PC-9 (cell line): ENCODE data around the gene CEP112. TPM values are rescaled to one million over a fixed set of nuclear protein-coding genes. Genes with fewer than 3 reads are reported as not detected.
"Not testable (repeated sequence)": the region's sequence is repeated elsewhere in the genome, so short reads cannot be mapped to it uniquely, and the experiment has no call there.

Experiments used
- BruUV-seq: library from RNA; stranded (reverse); fragments of 400-500 nt; replicated peaks from 2 replicates; lab custom pipeline; 2021; lab: Mats Ljungman, UMichigan
- CTCF ChIA-PET: fragments of 300-600 bp; sonication (Branson Sonifier 250); formaldehyde crosslinking; loops from one replicate; lab custom pipeline; 2022; ENCODE audit warnings: antibody characterized with exemption; lab: Charles Lee
- POLR2A ChIA-PET: fragments of 300-600 bp; sonication (Branson Sonifier 250); formaldehyde crosslinking; loops from one replicate; lab custom pipeline; 2022; ENCODE audit warnings: antibody characterized with exemption; ENCODE audit not compliant: unreplicated experiment; lab: Charles Lee
- DNase-seq, 2 experiments: peaks; one replicate each; pipeline versions ENCODE4 v3.0.0 to v3.0.0-alpha.2; 2015 to 2022; ENCODE audit warnings: mixed read lengths in 1 of 2
- H2AFZ ChIP-seq: fragments of 200-600 bp; sonication (generic); 2 replicates; pipeline ENCODE4 v1.8.1; 2017; ENCODE audit warnings: antibody characterized with exemption
- H3F3A ChIP-seq: fragments of 200-600 bp; sonication (generic); 2 replicates; pipeline ENCODE4 v1.8.1; 2017; ENCODE audit warnings: antibody characterized with exemption, mild to moderate bottlenecking, low read depth; ENCODE audit not compliant: insufficient read depth
- H3K27ac ChIP-seq: fragments of 200-600 bp; sonication (generic); 2 replicates; pipeline ENCODE4 v1.6.1; 2016; ENCODE audit warnings: mixed run types
- H3K27me3 ChIP-seq: fragments of 200-600 bp; sonication (generic); 2 replicates; pipeline ENCODE4 v1.6.1; 2016; ENCODE audit warnings: low read depth, mixed run types; ENCODE audit not compliant: insufficient read depth
- H3K36me3 ChIP-seq: fragments of 200-600 bp; sonication (generic); 2 replicates; pipeline ENCODE4 v1.6.1; 2016; ENCODE audit warnings: low read depth, mixed run types
- H3K4me1 ChIP-seq: fragments of 200-600 bp; sonication (generic); replicated peaks from 2 replicates; pipeline ENCODE4 v1.6.1; 2016; ENCODE audit warnings: mixed run types; ENCODE audit not compliant: insufficient read depth
- H3K4me2 ChIP-seq: fragments of 200-600 bp; sonication (generic); 2 replicates; pipeline ENCODE4 v1.6.1; 2017; ENCODE audit warnings: mixed run types
- H3K4me3 ChIP-seq: fragments of 200-600 bp; sonication (generic); 2 replicates; pipeline ENCODE4 v1.6.1; 2016; ENCODE audit warnings: mixed run types
- H3K79me2 ChIP-seq: fragments of 200-600 bp; sonication (generic); 2 replicates; pipeline ENCODE4 v1.6.1; 2017; ENCODE audit warnings: low read depth, mixed run types
- H3K9me2 ChIP-seq: fragments of 200-600 bp; sonication (generic); 2 replicates; pipeline ENCODE4 v1.8.1; 2017; ENCODE audit warnings: mild to moderate bottlenecking; ENCODE audit not compliant: insufficient read depth
- H3K9me3 ChIP-seq: fragments of 200-600 bp; sonication (generic); 2 replicates; pipeline ENCODE4 v1.8.1; 2016; ENCODE audit warnings: low read depth; ENCODE audit not compliant: insufficient read depth
- H4K20me1 ChIP-seq: fragments of 200-600 bp; sonication (generic); 2 replicates; pipeline ENCODE4 v1.8.1; 2017; ENCODE audit not compliant: insufficient read depth
- EZH2 ChIP-seq: fragments of 200-600 bp; sonication (generic); IDR thresholded peaks from 2 replicates; pipeline ENCODE4 v1.8.0; 2017; ENCODE audit warnings: antibody characterized with exemption, low read depth
- intact Hi-C: fragments of 100-400 bp; cut with micrococcal nuclease; formaldehyde crosslinking; loops from one replicate; pipeline ENCODE4 v1.10.0; 2022; ENCODE audit not compliant: unreplicated experiment
- total RNA-seq: library from RNA; stranded (reverse); gene quantifications from 2 replicates; pipeline ENCODE4 v1.2.3, GENCODE V29; 2021
- TF ChIP-seq, protein P1 (sequence below): fragments of 200-600 bp; sonication (generic); conservative IDR thresholded peaks from 2 replicates; pipeline ENCODE4 v1.6.1; 2017; ENCODE audit warnings: mixed run types, antibody characterized with exemption, mild to moderate bottlenecking, moderate library complexity

The CEP112 gene
- total RNA-seq, 1 experiment from 2014 or later: 4.3 TPM

DNA sequence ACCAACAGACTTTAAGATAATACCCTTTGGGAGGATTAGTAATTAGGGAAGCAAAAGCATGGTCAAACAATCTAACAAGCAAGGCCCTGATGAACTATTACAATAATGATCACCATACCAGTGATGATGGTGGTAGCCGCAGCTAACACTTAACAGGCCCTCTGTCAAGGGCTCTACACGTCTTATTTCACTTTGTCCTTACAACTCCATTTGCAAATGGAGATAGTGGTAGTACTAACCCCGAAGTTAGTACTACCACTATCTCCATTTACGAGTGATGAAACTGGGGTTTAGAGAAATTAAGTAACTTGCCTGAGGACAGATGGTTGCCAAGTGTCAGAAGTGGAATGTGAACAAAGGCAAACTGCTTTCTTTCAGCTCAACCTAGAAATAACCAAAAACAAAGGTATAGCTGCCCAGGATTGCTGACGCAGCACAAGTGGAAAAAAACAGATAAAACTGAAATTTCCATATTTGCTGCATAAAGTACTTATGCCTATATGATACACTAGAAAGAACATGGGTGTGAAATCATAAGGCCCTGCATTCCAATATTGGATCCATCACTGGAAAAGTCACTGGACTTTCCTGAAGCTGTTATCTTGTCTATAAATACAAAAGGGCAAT, 24.6 kb downstream of the CEP112 start:
- no peak for DNase-seq
- Histone ChIP-seq H3K9me3 (no peaks in the 10 kb centered on the region), H3K36me3 (no peaks in the 10 kb centered on the region), H3K79me2 (no peaks in the 10 kb centered on the region), H2AFZ (no peak overlapping the region), H3K27ac (no peak overlapping the region), H3K27me3 (no peaks in the 10 kb centered on the region), H3F3A (no peaks in the 10 kb centered on the region), H3K4me1 (no peaks in the 10 kb centered on the region), H4K20me1 (no peaks in the 10 kb centered on the region), H3K4me2 (no peak overlapping the region), H3K4me3 (no peak overlapping the region), H3K9me2 (no peaks in the 10 kb centered on the region)
- POLR2A ChIA-PET: no interaction called here
- CTCF ChIA-PET: no interaction called here
- intact Hi-C loops: loop anchor here (5.0 kb wide), 1 partner anchor 890 kb away; no protein-coding TSS in a partner anchor
- TF ChIP-seq EZH2: no peak
- TF ChIP-seq, protein P1, sequence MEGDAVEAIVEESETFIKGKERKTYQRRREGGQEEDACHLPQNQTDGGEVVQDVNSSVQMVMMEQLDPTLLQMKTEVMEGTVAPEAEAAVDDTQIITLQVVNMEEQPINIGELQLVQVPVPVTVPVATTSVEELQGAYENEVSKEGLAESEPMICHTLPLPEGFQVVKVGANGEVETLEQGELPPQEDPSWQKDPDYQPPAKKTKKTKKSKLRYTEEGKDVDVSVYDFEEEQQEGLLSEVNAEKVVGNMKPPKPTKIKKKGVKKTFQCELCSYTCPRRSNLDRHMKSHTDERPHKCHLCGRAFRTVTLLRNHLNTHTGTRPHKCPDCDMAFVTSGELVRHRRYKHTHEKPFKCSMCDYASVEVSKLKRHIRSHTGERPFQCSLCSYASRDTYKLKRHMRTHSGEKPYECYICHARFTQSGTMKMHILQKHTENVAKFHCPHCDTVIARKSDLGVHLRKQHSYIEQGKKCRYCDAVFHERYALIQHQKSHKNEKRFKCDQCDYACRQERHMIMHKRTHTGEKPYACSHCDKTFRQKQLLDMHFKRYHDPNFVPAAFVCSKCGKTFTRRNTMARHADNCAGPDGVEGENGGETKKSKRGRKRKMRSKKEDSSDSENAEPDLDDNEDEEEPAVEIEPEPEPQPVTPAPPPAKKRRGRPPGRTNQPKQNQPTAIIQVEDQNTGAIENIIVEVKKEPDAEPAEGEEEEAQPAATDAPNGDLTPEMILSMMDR: no peak
- no TSS peak for BruUV-seq

DNA sequence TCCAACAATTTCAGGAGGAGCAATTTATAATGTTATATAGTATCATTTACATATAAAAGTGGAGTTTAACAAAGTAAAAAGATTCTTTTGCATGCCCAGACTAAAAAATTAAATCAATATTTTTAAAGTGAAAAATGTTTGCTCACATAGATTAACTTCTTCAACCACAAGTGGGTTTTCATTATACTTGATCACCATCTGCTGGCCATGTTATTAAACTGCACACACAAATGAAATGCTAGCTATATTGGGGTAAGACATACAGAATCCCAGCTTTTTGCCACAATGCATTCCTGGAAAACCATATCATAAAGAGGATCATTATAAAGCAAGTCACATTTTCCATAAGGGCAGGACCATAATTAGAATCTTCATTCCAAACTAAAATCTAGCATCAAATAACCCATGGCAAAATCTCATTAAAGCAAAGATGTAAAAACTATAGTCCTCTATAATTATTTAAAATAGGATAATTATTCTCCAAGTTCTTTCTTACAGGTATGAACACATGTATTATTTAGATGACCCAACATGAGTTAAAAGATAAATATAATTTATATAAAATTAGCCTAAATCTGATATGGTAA, 26.3 kb downstream of the CEP112 start:
- Histone ChIP-seq H3K9me2 (no peaks in the 10 kb centered on the region), H3F3A (no peaks in the 10 kb centered on the region), H3K27me3 (no peaks in the 10 kb centered on the region), H3K4me2 (no peak overlapping the region), H3K79me2 (no peaks in the 10 kb centered on the region), H3K4me1 (no peaks in the 10 kb centered on the region), H3K27ac (no peak overlapping the region), H2AFZ (no peak overlapping the region), H3K4me3 (no peak overlapping the region), H3K9me3 (no peaks in the 10 kb centered on the region), H4K20me1 (no peaks in the 10 kb centered on the region), H3K36me3 (no peaks in the 10 kb centered on the region)
- CTCF ChIA-PET: interaction anchor here (0.7 to 1.9 kb wide), 5 partner anchors 155 to 933 kb away, joined by 3 to 11 read pairs (median 4); no protein-coding TSS in a partner anchor
- BruUV-seq: no TSS peak
- intact Hi-C loops: loop anchor here (1.0 to 5.0 kb wide), 3 partner anchors 871 to 934 kb away; no protein-coding TSS in a partner anchor
- peak in 1 of 2 experiments; percentile 9 for DNase-seq
- POLR2A ChIA-PET: interaction anchor here (0.5 kb wide), 1 partner anchor 438 kb away, joined by 3 read pairs; no protein-coding TSS in a partner anchor
- TF ChIP-seq, protein P1: peak; percentile 87
- TF ChIP-seq EZH2: no peak

DNA sequence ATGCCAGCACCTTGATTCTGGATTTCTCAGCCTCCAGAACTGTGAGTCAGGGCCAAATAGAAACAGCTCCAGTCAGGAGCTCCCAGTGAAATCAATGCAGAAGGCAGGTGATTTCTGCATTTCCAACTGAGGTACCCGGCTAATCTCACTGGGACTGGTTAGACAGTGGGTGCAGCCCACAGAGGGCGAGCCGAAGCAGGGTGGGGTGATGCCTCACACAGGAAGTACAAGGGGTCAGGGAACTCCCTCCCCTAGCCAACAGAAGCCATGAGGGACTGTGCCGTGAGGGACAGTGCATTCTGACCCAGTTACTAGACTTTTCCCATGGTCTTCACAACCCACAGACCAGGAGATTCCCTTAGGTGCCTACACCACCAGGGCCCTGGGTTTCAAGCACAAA, 36.9 kb downstream of the CEP112 start:
- H3K27me3 ChIP-seq, H3K27ac ChIP-seq, H3F3A ChIP-seq, DNase-seq, intact Hi-C loops, H3K36me3 ChIP-seq, H3K9me3 ChIP-seq, H3K4me3 ChIP-seq, H4K20me1 ChIP-seq, H3K79me2 ChIP-seq, H2AFZ ChIP-seq, H3K4me2 ChIP-seq, POLR2A ChIA-PET, H3K4me1 ChIP-seq, BruUV-seq, H3K9me2 ChIP-seq, CTCF ChIA-PET: not testable (repeated sequence)
